ENCODE results near the gene CMYA5.
"Not testable (repeated sequence)": the region's sequence is repeated elsewhere in the genome, so short reads cannot be mapped to it uniquely, and the experiment has no call there.

CMYA5 gene

DNA sequence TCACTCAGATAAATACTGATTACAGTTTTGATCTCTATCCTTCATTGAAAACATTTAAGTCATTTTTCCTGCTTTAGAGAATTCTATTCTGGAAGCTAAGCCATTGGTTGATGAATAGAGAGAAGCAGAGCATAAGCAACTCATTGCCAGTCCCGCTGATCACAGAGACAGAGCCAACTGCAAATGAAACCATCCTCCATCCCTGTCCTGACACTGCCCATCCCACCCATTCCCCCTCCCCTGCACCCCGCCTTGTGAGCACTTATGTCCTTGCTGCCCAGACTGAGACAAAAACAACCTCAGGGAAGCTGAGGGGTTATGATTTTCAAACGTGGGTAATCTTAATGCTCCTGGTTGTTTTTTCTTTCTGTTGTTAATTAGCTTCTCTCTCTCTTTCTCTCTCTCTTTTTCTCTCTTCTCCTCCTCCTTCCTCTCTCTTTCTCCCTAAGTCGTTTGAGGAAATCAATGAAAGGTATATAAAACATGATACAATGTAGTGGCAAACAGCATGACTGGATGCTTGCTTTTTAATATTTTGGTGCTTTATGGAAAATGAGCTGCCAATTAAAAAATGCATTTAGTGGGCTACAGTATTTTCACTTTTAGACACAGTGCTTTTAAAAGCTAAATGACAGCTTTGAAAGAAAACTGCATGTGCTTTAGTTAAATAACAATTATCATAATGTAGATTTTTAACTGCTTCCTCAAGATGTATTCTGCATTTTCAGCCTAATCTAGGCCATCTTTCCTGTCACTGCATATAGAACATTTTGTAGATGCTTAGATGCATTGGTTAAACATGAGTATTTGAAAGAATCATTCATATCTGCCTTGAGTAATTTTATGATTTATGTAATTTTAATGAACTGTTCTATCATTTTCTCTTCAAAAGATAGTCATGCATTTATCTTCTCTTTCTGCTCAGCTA is 57.3 kb downstream of the CMYA5 start:
- DNase-seq = peak in 4 of 56 donors; percentile 5 to 14 (median 8)

DNA sequence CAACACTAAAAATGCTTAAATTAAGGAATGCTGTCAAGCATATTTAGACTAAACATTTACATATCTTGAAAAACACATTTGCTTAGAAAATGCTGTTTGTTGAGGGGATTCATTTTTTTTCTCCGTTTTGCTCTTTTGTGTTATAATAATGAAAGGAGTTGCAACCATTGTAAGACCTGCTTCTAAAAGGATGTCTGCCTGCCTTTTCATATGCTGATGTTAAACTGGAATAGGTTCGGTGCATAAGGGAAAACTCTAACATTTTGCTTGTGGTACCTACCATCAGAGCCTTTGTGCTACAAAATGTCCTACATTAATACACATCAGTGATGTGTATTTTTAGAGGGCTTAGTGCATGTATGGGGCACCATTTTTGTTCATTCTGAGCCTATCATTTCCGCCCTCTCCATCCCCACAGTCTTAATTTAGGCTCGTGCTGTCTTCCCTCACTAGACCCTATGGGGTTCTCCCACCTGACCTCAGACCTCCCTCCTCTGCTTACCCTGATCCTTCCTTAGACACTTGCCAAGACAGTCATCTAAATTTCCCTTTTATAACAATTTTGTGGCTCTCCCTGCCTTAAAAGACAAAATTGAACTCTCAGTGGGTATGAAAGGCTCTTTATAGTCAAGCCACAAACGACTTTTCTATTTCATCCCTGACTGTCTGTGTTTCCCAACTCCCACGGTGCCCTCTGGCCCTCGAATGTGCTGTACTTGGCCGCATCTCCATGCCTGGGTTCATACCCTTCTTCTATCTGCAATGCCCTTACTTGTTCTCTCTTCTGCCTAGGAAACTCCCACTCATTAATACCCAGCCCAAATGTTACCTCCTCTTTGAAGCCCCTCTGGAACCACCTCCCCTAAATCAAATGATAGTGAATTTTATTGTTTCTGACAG is 61.2 kb downstream of the CMYA5 start:
- DNase-seq = peak in 3 of 56 donors; percentile 8 to 11 (median 8)

DNA sequence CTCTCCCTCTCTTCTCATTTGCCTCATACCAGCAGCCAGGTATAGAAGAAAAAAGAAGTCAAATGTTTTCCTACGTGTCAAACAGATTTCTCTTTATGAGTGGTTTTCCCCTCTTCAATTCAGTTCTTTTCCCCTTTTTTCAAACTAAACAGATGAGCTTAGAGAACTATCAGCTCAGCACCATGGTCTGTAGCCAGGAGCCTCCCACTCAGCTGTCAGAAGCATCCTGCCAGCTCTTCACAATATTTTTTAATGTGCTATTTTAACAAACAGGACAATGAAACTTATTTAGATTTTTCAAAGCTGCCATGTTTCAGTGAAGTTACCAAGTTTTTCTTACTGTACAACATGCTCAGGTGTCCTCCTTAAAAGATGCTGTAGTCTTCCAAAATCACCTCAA is 63.5 kb downstream of the CMYA5 start:
- peak in 1 of 56 donors; percentile 19 for DNase-seq

- no peak for DNase-seq
These were observed 64.4 kb downstream of the CMYA5 start for GRCh38 chr5:79753877-79754645.

DNA sequence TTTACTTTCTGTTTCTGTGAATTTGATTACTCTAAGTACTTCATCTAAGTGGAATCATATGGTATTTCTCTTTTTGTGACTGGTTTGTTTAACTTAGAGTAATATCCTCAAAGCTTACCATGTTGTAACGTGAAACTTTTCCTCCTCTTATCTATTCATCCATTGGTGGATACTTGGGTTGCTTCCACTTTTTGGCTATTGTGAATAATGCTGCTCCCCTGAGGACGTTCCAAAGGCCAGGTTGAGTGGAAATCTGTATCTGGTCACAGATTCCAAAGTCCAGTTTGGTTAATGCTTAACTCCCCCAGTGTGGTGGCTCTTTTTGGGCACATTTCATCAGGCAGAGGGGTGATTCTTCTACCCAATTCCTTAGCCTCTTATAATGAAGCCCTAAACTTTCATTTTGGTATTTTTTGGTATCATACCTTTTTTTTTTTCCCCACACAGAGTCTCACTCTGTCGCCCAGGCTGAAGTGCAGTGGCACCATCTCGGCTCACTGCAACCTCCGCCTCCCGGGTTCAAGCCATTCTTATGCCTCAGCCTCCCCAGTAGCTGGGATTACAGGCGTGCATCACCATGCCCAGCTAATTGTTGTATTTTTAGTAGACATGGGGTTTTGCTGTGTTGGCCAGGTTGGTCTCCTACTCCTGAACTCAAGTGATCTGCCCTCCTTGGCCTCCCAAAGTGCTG is 65.4 kb downstream of the CMYA5 start:
- no peak for DNase-seq

DNA sequence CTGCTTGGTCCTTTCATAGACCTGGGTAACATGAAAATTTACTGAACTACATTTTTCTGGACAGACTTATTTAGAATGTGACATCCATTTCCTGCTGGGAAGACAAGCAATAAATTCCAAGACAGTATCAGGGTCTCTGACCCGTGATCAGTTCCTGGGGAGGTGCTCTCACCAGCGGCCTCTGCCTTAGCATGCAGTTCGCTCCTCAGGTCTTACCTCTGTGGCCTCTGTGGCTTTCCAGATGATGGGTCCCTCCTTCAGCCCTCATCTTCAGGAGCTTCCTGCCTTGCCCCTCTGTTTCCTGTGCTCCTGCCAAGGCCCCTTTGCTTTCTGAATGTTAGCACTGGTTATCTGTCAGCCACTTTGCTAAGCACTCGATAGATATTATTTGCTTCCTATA is 66.4 kb downstream of the CMYA5 start:
- no peak for DNase-seq

DNA sequence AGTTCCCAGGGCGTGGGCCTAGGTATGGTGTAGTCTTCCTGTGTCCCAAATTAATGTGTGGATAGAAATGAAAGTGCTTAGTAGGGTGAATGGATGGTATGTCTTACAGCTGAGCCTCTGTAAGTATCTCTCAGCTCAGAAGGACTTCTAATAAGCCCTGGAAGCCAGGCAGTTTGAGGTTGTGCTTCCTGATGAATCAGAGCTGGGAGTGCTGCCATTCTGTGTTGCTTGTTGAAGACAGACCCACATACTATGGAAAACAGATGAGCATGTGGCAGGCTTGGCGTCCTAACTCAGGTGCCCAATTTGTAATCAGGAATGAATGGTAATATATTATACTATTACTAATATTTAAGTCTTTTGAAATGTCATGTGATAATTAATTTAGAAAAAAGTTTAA is 69.8 kb downstream of the CMYA5 start:
- DNase-seq = peak in 1 of 56 donors; percentile 24

GRCh38 chr5:79759848-79760247 is 70.2 kb downstream of the CMYA5 start:
- no peak for DNase-seq

DNA sequence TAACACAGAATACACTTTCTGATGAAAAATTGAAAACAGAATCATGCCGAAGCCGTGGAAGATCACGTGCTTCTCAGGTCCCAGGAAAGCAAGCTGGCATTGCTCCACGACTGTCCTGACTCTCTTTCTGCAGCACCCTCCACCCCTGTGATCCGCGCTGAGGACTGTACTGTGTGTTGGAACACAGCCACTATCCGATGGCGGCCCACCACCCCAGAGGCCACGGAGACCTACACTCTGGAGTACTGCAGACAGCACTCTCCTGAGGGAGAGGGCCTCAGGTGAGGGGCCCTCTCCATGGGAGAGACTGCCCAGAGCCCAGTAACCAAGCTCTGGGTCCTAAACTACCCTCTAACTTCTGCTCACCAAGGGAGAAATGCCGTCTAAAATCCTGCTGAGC is 73.3 kb downstream of the CMYA5 start:
- no peak for DNase-seq

GRCh38 chr5:79764147-79764546 is 74.5 kb downstream of the CMYA5 start:
- not testable (repeated sequence) for DNase-seq

GRCh38 chr5:79771387-79771786 is 81.8 kb downstream of the CMYA5 start:
- no peak for DNase-seq

DNA sequence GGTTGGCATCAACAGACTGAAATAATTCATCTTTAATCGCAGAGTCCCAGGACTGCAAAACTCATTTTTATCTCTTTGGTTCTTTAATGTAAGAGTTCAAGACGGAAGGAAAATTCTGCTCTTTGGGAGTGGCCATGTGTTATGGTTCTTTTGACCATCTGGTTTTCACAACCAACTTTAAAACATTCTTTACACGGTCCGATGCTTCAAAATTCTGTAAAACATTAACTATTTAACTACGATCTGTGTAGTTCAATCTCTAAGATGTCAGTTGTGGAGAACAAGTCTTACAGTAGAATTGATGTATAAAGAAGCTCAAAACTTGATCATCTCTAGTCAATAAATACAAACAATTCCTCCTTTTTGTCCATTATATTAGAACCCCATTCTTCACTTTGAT is 83.0 kb downstream of the CMYA5 start:
- no peak for DNase-seq

DNA sequence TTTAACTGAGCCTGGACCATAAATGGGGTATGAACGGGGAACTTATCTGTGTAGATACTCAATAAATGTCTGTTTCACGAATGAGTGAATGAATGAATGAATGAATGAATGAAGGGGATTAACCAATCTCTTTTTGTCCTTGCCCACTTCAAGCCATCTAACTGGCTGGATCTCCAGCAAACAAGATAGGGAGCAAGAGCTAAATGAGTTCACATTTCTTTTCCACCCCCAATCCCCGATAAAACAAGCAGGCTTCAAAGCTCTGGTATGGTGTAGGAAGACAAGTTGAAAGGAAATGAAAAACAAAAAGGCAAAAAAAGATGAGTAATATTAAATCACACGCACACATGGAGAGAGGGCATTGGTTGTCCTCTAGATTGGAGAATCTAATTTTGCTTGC is 84.0 kb downstream of the CMYA5 start:
- peak in 1 of 56 donors; percentile 14 for DNase-seq

GRCh38 chr5:79774171-79774854 is 84.7 kb downstream of the CMYA5 start:
- DNase-seq = peak in 35 of 56 donors; percentile 6 to 75 (median 55)

DNA sequence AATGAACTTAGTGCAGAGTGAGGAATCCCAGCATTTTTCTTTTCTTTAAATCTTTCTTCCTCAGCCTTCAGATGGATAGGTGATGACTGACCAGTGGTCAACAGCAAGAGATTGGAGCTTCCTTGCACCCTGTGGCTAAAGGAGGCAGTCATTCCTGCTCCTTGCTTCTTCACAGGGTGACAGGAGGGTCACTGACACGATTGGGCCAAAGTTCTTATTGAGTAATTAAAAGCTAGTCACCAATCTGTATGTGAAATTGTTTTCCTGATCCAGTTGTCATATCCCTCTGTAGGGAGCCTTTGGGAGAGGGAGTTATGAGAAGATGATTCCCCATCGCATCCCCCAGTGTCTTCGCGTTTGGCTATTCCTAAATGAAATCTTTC is 85.2 kb downstream of the CMYA5 start:
- no peak for DNase-seq

DNA sequence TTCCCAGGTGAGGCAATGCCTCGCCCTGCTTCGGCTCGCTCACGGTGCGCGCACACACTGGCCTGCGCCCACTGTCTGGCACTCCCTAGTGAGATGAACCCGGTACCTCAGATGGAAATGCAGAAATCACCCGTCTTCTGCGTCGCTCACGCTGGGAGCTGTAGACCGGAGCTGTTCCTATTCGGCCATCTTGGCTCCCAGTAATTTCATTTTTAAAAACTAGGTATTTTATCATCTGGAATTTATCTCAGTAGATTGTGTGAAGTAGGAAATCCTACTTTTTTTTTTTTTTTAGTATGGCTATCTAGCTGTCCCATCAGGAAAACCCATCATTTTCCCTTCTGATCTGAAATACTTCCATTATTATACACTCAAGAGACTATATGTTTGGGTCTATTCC is 95.1 kb downstream of the CMYA5 start:
- not testable (repeated sequence) for DNase-seq

DNA sequence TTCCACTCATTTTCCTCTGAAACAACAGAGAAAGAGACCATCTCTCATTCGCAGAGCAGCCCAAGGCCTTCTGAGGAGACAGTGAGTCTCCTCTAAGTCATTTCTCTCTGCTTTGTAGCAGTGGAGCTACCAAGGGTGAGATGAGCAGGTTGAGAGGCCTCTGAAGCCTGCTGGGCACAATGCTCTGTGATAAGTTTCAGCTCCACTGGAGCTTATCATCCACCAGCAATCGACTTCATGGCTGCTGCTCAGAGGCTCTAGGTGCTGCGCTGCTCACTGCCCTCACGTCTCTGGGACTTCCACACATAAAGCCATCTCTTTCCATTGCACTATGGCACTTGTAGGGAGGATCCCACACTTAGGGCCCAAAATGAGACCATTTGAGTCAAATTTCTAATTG is 96.3 kb downstream of the CMYA5 start:
- no peak for DNase-seq

GRCh38 chr5:79787448-79787847 is 97.8 kb downstream of the CMYA5 start:
- DNase-seq = no peak

DNA sequence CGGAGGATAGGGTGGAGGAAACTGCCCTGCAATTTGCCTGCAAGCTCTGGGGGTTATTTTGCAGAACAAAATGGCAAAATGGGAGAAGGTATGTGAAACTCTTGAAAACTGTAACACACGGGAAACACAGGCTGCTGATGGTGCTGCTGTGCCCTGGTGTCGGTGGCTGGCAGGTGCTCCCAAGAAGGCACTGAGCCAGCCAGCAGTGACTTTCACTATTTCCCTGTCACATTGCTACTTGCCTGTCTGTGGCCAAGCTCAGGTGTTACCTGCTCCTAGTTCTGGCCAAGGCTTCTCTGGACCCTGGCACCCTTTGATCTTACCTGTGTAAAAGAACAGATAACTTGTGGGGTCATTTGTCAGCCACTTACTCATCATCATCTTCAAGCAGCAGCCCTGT is 102.2 kb downstream of the CMYA5 start:
- no peak for DNase-seq

- no peak for DNase-seq
These were observed 102.8 kb downstream of the CMYA5 start for GRCh38 chr5:79792463-79792862.
